Ovary (tissue), 3 donors: Measurements from ENCODE around the gene RABGEF1.

ENCODE experiments used
- EP300 ChIP-seq: sonication (generic); formaldehyde crosslinking; IDR thresholded peaks from one replicate; pipeline ENCODE4 v1.6.1; 2017; ENCODE audit warnings: antibody characterized with exemption
- POLR2A ChIP-seq: fragments of 450-650 bp; IDR thresholded peaks from one replicate; pipeline ENCODE4 v1.6.1; 2017; ENCODE audit warnings: antibody characterized with exemption, mild to moderate bottlenecking, moderate library complexity
- TF ChIP-seq, protein P1 (sequence below), 3 donors: fragments of 450-650 bp in 2 of 3; fragments of 200-600 bp in 1 of 3; IDR thresholded peaks; one replicate each; pipeline versions ENCODE4 v1.5.1 to v1.8.0; 2016 to 2022; ENCODE audit warnings: antibody characterized with exemption in 3 of 3, mild to moderate bottlenecking in 1 of 3
- donor health status: DM: no; HTN: no; CAD: no.

DNA sequence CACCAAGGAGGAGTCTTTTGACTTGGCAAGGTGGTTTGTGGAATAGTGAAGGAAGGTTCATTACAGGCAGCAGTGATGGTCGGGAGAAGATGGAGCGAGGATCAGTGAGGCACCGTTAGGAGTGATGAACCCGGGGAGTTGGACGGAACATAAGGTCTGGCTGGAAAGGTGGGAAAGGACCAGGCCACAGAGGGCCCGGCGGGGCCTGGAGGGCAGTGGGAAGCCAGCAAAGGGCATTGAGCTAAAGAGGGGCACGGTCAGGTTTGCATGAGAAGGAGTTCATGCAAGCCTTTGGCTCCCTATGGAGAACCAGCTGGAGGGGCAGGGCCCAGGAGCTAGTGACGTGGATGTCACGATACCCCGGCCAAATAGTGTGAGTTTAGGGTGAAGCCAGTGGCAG is 46.2 kb upstream of the RABGEF1 start:
- TF ChIP-seq, protein P1, sequence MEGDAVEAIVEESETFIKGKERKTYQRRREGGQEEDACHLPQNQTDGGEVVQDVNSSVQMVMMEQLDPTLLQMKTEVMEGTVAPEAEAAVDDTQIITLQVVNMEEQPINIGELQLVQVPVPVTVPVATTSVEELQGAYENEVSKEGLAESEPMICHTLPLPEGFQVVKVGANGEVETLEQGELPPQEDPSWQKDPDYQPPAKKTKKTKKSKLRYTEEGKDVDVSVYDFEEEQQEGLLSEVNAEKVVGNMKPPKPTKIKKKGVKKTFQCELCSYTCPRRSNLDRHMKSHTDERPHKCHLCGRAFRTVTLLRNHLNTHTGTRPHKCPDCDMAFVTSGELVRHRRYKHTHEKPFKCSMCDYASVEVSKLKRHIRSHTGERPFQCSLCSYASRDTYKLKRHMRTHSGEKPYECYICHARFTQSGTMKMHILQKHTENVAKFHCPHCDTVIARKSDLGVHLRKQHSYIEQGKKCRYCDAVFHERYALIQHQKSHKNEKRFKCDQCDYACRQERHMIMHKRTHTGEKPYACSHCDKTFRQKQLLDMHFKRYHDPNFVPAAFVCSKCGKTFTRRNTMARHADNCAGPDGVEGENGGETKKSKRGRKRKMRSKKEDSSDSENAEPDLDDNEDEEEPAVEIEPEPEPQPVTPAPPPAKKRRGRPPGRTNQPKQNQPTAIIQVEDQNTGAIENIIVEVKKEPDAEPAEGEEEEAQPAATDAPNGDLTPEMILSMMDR (IDR thresholded peaks at IDR 0.05) = no peak
- no peak for TF ChIP-seq POLR2A
- no peak for TF ChIP-seq EP300
